ENCODE data around the gene TMEM39A. TPM values are rescaled to one million over a fixed set of nuclear protein-coding genes. Genes with fewer than 3 reads are reported as not detected.

TMEM39A gene
- total RNA-seq (2014; rRNA removed; shearing (Covaris generic)), result 80.8 and 112 TPM in 2 replicates

GRCh38 chr3:119463171-119464169 is at the start of gene TMEM39A:
Gene TMEM39A, minus strand, starts transcription at chr3:119463615. Its CDS starts 1,541 bp downstream, at chr3:119462074.
- peak; percentile 99 for DNase-seq (ENCODE audit: low read depth)

DNA sequence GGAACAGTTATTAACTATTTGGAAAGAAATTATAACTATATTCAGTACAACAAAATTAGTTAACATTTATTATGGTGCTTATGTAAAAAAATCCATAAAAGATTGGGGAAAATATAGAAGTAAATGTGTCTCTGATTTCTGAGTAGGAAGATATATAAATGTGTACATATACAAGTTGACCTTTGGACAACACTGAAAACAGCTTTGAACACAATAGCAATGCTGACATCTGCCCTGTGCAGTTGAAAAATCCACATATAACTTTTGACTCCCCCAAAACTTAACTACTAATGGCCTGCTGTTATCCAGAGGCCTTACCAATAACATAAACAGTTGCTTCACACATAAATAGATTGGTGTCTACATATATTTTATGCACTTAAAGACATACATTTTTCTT is 47.3 kb upstream of the TMEM39A start:
- no peak for DNase-seq (ENCODE audit: low read depth)

- DNase-seq (ENCODE audit: low read depth), result no peak
Observed at GRCh38 chr3:119508172-119508845, 44.9 kb upstream of the TMEM39A start.

DNA sequence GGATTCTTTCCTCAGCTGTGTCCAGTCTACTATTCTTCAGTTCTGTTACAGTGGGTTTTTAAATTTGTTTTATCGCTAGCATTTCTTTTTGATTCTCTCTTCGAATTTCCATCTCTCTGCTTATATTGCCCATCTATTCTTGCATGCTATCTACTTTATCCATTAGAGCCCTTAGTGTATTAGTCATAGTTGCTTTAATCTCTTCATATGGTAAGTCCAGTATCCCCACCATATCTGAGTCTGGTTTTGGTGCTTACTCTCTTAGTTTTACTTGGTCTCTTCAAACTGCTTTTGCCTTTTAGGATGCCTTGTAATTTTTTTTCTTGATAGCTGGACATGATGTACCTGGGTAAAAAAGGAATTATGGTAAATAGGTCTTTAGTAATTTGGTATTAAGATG is 44.0 kb upstream of the TMEM39A start:
- DNase-seq (ENCODE audit: low read depth), result no peak

- no peak for DNase-seq (ENCODE audit: low read depth)
Observed at GRCh38 chr3:119506631-119507030, 43.2 kb upstream of the TMEM39A start.

- DNase-seq (ENCODE audit: low read depth), result no peak
Observed at GRCh38 chr3:119500901-119501300, 37.5 kb upstream of the TMEM39A start.

DNA sequence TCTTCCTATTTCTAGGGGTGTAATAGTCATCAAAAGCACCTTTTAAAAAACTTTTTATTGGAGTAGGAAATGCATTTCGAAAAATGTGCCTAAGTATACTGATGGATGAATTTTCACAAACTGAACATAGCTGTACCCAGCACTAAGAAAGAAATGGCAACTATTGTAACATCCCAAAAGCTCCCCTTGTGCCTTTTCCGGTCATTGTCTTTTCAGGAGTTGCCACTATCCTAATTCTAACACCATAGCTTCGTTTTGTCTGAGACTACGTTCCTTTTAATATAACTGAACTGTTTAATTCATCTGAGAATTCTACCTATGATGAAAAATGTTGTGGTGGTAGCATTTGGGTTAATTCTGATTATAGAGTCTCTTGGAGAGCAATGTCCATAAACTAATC is 36.9 kb upstream of the TMEM39A start:
- DNase-seq (ENCODE audit: low read depth), result no peak

GRCh38 chr3:119498186-119499011 is 35.0 kb upstream of the TMEM39A start, which contains the start of gene TIMMDC1:
Gene TIMMDC1, plus strand, starts transcription at chr3:119498547. Its CDS starts 187 bp downstream, at chr3:119498734.
- peak; percentile 99 for DNase-seq (ENCODE audit: low read depth)

DNA sequence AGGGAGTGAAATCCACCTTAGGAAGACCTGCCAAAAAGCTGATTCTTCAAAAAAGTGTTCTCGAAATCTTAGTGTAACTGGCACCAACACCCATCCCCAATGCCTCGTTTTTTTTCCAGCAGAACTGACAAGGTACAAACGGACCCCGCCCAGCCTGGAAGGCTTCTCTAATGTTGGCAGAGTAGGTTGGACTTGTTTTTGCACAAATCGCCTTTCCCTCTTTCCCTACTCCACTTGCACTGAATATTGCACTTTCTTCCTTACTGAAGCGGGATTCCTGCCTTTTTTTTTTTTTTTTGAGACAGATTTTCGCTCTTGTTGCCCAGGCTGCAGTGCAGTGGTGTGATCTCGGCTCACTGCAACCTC is 34.4 kb upstream of the TMEM39A start:
- peak; percentile 42 for DNase-seq (ENCODE audit: low read depth)

DNA sequence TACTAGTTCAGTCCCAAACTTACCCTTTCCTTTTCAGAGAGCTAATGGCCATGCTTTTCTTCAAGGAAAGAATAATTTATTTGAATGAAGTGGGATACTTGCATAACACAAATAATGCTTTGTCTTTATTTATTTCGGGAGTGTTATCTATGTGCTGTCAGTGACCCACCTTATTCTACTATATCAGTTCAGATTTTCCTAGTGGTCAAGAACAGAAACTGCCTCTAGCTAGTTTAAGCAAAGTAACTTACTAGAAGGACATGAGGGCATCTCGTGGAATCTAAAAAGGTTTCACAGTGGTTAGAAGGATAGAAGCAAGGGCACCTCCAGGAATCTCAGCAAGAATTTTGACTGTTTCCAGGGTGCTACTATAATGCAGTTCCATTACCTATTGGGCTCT is 31.2 kb upstream of the TMEM39A start:
- no peak for DNase-seq (ENCODE audit: low read depth)

DNA sequence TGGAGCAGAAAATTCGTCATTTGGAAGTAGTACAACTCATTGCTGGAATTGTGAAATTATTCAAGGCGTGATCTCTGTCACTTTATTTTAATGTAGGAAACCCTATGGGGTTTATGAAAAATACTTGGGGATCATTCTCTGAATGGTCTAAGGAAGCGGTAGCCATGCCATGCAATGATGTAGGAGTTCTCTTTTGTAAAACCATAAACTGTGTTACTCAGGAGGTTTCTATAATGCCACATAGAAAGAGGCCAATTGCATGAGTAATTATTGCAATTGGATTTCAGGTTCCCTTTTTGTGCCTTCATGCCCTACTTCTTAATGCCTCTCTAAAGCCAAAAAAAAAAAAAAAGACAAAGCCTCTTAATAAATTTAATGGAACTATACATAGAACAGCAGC is 29.4 kb upstream of the TMEM39A start:
- DNase-seq (ENCODE audit: low read depth), result no peak

DNA sequence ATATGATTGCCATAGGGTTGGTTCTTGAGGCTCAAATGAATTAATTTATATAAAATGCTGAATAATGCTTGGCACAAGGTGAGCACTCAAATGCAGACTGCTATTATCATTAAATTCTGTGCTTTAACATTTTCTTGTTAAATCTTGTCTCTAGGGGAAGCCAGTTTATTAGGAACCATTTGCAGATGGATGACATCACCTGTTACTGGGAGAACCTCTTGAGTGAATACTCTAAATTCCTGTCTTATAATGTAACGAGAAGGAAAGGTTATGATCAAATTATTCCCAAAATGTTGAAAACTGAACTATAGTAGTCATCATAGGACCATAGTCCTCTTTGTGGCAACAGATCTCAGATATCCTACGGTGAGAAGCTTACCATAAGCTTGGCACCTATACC is 28.7 kb upstream of the TMEM39A start:
- DNase-seq (ENCODE audit: low read depth), result peak; percentile 15

DNA sequence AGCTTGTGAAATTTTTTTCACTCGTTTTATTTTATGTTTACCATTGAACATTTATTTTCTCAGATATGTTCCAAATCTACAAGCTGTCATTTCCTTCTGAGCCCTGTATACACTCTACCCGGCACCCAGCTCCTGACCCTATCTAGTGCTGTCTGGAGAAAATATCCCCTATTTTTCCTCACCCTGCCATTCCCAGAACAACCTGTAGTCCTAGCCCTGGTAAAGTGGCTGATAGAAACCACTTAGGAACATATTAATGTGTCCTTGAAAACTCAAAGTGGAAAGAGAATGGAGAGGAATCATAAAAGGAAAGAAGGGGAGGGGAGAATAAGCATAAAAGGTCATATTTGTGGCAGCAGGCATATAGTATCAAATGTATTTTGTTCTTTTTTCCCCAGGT is 26.7 kb upstream of the TMEM39A start:
- DNase-seq (ENCODE audit: low read depth), result no peak

DNA sequence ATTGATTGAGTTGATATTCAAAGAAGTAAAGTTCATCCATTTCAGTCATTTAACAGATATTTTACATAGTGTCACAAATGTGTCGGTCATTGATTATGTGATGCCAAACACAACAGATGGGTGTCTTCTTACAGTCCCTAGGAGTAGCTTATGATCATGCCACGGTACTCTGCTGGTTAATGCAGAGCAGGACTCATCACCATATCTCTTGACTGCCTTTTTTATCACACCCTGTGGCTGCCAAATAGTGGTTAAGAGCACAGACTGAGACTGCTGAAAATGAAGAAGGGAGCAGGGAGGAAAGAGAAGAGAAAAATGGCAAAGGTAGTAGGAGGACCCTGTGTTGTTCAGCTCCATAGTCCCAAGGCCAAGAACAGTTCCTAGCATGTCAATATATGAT is 22.1 kb upstream of the TMEM39A start:
- DNase-seq (ENCODE audit: low read depth), result no peak

DNA sequence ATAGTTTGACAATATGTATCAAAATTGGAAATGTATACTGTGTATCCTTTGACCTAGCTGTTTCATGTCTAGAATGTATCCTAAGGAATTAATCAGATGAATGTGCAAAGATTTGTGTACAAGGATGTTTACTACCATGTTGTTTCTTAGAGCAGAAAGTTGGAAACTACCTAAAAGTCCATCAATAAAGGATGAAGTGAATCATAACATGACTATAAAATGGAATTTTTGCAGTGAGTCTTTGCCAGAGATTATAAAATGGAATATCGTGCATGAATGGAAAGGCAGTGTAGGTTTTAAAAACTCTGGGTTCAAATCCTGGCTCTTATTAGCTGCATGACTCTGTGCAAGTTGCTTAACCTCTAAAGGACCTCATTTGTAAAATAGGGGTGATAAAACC is 19.7 kb upstream of the TMEM39A start:
- DNase-seq (ENCODE audit: low read depth), result no peak

DNA sequence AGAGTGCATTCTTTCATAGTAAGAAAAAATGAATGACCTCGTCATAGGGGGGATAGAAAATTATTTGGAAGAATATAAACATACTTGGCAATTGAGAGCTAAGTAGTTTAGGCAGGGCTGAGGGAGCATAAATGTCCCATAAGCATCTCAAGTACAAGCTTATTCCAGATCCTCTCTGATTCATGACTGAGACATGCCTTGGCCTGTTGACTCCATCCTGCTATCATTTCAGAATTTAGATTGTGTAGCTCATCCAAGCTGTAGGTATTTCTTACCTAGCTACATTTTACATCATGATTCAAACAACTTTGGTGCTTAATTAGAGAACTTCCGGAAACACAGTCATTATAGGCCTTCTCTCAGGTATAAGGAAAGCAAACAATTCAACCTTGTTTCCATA is 17.7 kb upstream of the TMEM39A start:
- no peak for DNase-seq (ENCODE audit: low read depth)

DNA sequence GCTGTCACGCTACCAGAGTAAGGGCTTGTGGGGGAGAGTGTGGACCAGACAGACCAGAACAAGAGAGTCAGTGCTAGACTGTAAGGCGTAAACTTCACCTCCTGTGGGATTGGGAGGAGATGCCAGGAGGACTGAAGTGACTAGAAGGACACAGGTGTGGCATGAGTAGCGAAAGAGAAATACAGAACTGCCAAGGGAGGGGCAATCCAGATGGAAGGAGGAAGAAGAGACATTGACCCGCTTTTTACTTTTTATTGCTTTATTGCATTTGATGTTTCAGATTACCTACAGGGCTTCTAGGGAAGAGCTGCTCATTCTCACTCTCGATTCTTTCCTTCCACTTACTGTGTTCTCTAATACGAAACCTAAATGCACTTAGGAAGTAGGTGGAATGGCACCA is 7.5 kb upstream of the TMEM39A start:
- DNase-seq (ENCODE audit: low read depth), result no peak

DNA sequence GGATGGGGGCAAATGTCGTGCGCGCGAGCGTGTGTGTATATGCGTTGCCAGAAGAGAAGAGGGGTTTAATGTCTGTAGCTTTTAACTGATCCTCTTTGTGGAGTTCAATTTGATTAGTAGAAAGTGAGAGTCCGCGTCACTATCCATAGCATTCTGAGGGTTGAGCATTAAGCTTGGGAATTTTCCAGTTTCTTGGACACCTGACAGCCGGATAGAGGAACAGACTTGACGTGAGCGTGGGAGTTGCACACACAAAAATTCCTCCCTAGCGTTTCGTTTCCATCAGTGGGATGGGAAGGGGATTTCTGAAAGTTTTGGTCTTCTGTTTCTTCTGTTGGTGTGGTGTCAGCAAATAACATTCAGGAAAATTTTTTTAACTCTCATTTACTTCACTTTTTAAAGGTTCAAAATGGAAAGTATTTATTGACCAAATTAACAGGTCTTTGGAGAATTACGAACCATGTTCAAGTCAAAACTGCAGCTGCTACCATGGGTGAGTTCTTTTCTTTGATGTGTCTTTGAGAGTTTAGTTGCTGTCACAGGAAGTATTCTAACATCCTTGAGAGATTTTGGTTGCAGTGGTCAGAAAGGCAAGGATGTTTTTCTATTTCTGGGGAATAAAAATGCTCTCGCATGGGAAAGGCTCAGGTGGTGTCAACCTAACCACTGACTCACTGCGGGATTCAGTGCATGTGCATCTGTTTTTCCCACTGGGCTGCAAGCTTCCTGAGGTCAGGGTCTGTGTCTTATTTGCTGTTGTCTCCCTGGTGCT is 6.2 kb upstream of the TMEM39A start:
- DNase-seq (ENCODE audit: low read depth), result peak; percentile 48

GRCh38 chr3:119468041-119468440 is 4.6 kb upstream of the TMEM39A start:
- no peak for DNase-seq (ENCODE audit: low read depth)

DNA sequence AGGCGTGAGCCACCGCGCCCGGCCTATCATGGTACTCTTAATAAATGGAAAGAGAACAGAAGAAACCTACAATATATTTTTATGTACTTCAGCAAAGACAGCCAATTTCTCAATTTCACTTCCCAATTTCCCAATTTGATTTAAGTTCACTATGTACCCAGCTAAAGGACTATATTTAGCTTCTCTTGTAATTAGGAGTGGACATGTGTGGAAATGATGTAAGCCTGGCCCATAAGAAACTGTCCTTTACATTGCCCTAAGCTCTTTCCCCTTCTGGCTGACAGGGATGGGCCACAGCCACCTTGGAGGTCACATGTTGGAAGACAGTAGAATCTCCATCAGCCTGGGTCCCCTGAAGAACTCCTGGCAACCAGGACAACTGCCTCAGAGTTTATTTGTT is 6.2 kb downstream of the TMEM39A start:
- DNase-seq (ENCODE audit: low read depth), result no peak

DNA sequence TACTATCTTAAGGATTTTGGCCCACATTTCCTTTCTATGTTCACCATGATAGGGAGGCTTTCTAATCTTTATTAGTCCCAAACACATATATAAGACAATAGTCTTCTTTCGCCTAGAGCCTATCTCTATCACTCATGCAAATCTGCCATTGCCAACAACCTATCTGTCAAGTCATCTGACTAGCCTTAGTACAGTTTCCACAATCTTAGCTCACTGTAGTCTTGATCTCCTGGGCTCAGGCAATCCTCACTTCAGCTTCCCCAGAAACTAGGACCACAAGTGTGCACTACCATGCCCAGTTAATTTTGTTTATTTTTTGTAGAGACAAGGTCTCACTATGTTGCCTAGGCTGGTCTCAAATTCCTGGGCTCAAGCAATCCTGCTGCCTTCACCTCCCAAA is 6.9 kb downstream of the TMEM39A start:
- DNase-seq (ENCODE audit: low read depth), result no peak
